Endothelial cell (in vitro differentiated cells): ENCODE results near the gene COL4A4. TPM values are rescaled to one million over a fixed set of nuclear protein-coding genes. Genes with fewer than 3 reads are reported as not detected.

Source experiments
- DNase-seq: peaks from one replicate; pipeline ENCODE4 v3.0.0; 2021; ENCODE audit warnings: low spot score
- H3K27ac Mint-ChIP-seq: one replicate; pipeline ENCODE4 v1.8.0; 2021; ENCODE audit warnings: mixed read lengths, inconsistent platforms; ENCODE audit not compliant: unreplicated experiment
- H3K27me3 Mint-ChIP-seq: one replicate; pipeline ENCODE4 v1.8.0; 2021; ENCODE audit warnings: mild to moderate bottlenecking, moderate library complexity, mixed read lengths, inconsistent platforms; ENCODE audit not compliant: unreplicated experiment
- H3K36me3 Mint-ChIP-seq: one replicate; pipeline ENCODE4 v1.8.0; 2021; ENCODE audit warnings: mild to moderate bottlenecking, low read depth, mixed read lengths, inconsistent platforms; ENCODE audit not compliant: unreplicated experiment
- H3K4me1 Mint-ChIP-seq: one replicate; pipeline ENCODE4 v1.8.0; 2021; ENCODE audit warnings: mild to moderate bottlenecking, mixed read lengths, inconsistent platforms; ENCODE audit not compliant: unreplicated experiment
- H3K4me3 Mint-ChIP-seq: one replicate; pipeline ENCODE4 v1.8.0; 2021; ENCODE audit warnings: mild to moderate bottlenecking, mixed read lengths, inconsistent platforms; ENCODE audit not compliant: unreplicated experiment
- H3K9me3 Mint-ChIP-seq: one replicate; pipeline ENCODE4 v1.8.0; 2021; ENCODE audit warnings: mixed read lengths, inconsistent platforms; ENCODE audit not compliant: unreplicated experiment
- total RNA-seq: library from RNA; stranded (reverse); fragmentation: NEBNext Ultra II Directional; extraction: Animal tissue kit (Norgen Biotek cat#: 25700); gene quantifications from one replicate; pipeline ENCODE4 v1.2.1, GENCODE V29; 2021; ENCODE audit not compliant: unreplicated experiment
- TF ChIP-seq, protein P1 (sequence below): fragments of 200-600 bp; sonication (generic); IDR thresholded peaks from one replicate; pipeline ENCODE4 v1.5.0; 2021; ENCODE audit warnings: antibody characterized with exemption; ENCODE audit not compliant: unreplicated experiment

Gene COL4A4
- total RNA-seq, 1 donor from 2014 or later, result 0.15 TPM

DNA sequence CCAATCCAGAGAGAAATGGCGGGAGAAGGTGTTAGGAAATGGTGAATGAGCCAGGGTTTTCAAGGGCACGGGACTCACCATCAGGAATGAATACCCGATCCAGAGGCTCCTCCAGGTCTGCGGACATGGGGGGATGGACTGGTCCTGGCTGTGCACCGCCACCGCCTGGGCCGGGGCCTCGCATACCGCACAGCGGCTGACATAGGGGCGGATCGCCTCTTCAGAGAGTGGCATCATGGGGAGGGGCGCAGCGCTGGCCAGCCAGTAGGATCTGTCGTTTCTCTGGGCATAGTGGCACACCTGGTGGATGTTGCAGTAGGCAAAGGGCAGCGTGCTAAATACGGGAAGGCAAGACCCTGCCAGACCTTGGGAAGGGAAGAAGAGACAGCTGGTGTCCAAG lies 156.1 kb downstream of the COL4A4 start:
- DNase-seq, result no peak
- H3K4me3 Mint-ChIP-seq, result no peak overlapping the region
- H3K9me3 Mint-ChIP-seq, result no peaks in the 10 kb centered on the region
- H3K27ac Mint-ChIP-seq, result no peak overlapping the region
- H3K36me3 Mint-ChIP-seq, result no peaks in the 10 kb centered on the region
- H3K27me3 Mint-ChIP-seq, result peaks cover 2% of the 10 kb centered on the region
- no peaks in the 10 kb centered on the region for H3K4me1 Mint-ChIP-seq
- TF ChIP-seq, protein P1, sequence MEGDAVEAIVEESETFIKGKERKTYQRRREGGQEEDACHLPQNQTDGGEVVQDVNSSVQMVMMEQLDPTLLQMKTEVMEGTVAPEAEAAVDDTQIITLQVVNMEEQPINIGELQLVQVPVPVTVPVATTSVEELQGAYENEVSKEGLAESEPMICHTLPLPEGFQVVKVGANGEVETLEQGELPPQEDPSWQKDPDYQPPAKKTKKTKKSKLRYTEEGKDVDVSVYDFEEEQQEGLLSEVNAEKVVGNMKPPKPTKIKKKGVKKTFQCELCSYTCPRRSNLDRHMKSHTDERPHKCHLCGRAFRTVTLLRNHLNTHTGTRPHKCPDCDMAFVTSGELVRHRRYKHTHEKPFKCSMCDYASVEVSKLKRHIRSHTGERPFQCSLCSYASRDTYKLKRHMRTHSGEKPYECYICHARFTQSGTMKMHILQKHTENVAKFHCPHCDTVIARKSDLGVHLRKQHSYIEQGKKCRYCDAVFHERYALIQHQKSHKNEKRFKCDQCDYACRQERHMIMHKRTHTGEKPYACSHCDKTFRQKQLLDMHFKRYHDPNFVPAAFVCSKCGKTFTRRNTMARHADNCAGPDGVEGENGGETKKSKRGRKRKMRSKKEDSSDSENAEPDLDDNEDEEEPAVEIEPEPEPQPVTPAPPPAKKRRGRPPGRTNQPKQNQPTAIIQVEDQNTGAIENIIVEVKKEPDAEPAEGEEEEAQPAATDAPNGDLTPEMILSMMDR, result no peak

DNA sequence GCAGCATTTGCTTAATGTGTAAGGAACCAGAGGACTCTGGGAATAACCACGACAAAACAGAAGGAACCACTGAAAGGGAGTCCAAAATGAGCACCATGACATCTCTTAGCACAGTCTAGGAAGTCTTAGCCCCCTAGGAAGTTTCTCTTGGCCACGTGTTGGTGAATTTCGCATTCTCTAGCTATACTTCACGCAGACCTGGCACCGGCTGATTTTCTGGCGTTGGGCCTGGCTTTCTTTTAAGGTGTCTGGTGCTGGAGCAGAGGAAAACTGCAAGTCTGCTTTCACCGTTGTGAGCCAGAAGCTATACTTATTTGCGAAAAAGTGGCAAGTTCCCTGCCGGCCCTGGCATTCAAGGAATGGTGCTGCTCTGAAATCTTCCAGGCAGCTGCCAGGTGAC lies 156.9 kb downstream of the COL4A4 start:
- no peak for DNase-seq
- no peak overlapping the region for H3K27ac Mint-ChIP-seq
- peaks cover 2% of the 10 kb centered on the region for H3K27me3 Mint-ChIP-seq
- H3K36me3 Mint-ChIP-seq, result no peaks in the 10 kb centered on the region
- H3K4me1 Mint-ChIP-seq, result no peaks in the 10 kb centered on the region
- H3K9me3 Mint-ChIP-seq, result no peaks in the 10 kb centered on the region
- TF ChIP-seq, protein P1, result no peak
- no peak overlapping the region for H3K4me3 Mint-ChIP-seq

DNA sequence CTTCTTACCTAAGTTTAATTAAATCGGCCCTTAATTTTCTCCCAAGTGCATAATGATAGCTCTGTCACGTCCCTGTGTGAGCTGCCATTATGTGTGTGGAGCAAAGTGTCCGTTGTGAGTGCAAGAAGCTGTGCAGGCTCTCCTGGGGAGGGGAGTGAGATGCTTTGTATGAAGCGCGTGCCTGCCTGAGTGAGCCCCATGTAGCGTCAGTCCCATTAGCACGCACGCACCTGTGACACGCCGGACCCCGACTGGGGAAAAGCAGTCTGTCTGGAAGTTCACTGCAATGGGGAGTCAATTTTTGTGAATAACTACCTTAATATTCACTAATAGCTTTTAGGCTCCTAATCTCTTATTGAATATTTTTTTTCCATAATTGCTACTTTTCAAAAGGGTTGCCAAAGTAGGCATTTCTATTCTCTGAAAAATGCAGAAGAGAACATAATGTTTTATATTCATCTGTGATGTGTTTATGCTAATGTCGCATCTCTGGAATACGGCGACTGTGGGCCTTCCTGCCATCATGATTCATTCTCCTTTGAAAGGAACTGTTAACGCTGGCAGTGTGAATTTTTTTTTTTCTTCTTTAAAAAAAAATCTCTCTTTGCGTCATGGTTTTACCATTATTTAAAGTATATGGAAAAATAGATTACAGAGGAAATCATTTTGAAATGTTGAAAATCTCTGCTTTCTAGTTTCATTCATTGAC lies 157.7 kb downstream of the COL4A4 start:
- Mint-ChIP-seq H3K9me3 (no peaks in the 10 kb centered on the region), H3K4me3 (no peak overlapping the region), H3K4me1 (no peaks in the 10 kb centered on the region), H3K27ac (no peak overlapping the region), H3K36me3 (no peaks in the 10 kb centered on the region), H3K27me3 (peaks cover 2% of the 10 kb centered on the region)
- no peak for DNase-seq
- TF ChIP-seq, protein P1, result no peak

DNA sequence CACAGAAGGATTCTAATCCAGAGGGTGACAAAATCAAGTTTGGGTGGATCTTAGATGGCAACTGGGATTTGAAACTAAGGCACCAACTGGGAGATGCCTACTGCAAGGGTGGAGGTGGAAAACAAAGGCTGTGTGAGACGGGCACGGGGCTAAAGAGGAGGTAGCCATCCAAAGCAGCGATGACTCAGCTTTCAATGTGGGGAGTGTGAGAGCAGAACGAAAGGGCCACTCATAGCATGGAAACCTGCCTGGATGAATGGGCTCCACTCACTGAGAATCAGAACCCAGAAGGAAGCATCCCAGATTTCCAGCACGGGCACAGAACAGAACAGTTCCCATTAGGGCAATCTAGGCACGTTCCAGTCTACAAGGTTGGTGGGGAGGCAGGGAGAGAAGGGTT lies 159.5 kb downstream of the COL4A4 start:
- Mint-ChIP-seq H3K4me3 (no peak overlapping the region), H3K36me3 (no peaks in the 10 kb centered on the region), H3K9me3 (no peaks in the 10 kb centered on the region), H3K4me1 (no peaks in the 10 kb centered on the region), H3K27ac (no peak overlapping the region), H3K27me3 (peaks cover 2% of the 10 kb centered on the region)
- no peak for DNase-seq
- TF ChIP-seq, protein P1, result no peak

DNA sequence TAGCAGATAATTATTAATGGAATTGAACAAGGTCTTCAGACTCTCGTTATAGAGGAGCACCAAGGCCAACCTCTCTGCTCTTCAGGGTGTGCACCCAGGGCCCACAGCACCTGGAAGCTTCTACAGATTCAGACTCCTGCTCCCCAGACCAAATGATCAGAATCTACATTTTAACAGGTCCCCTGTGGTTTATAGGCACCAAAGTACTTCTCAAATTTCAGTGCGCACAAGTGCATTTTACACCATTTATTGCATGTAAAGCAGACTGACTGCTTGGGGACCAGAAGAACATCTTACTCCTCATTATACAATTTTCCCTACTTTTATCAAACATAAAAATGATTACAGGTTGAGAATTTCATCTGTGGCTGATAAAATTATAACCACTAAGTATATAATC lies 163.9 kb downstream of the COL4A4 start:
- Mint-ChIP-seq H3K9me3 (no peaks in the 10 kb centered on the region), H3K36me3 (no peaks in the 10 kb centered on the region), H3K27ac (no peak overlapping the region), H3K4me3 (no peak overlapping the region), H3K4me1 (no peaks in the 10 kb centered on the region), H3K27me3 (no peaks in the 10 kb centered on the region)
- TF ChIP-seq, protein P1, result no peak
- no peak for DNase-seq
